Measurements from ENCODE around the gene LRRC4C.

LRRC4C gene

DNA sequence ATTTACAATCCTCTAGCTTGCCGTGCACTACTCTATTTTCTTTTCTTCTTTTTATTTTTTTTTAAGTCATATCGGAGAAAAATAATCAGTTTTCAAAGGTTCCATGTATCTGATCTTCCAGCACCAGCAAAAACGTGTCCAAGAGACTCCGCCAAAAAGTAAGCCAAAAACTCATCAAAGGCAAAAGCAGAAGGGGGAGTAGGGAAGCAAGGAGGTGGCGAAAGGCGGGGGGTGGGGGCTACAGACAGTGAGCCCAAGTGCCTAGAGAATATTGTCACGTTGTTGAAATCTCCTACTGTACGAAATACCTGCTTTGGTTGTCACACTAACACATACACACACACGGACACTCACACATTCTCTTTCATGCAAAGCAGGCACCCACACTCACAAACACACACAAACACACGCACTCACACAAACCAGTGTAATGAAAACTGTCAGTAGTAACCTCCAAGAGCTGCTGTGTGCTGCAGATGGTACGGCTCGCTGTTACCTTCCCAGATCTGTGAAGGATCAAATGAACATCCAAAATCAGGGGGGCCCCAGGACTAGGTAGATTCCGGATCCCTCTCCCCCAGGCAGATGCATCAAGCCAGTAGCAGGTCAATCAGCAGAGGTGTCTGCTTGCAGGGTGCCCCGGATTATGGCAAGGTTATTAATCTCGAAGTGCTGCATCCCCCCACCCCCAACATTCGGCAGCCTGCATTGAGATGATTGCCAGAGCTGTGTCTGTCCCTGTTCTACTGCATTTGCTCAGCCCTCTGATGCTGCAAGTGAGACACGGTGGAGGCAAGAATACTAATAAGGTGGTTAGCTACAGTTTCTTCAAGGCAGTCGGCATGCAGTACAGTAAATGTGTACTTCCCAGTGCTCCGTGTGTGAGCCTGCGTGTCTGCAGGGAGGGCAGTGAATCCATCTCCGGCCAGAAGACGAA is at the start of gene LRRC4C:
TSS of gene LRRC4C (minus strand) at position 188 of the 937 bp plus-strand sequence.
- no peak for DNase-seq

DNA sequence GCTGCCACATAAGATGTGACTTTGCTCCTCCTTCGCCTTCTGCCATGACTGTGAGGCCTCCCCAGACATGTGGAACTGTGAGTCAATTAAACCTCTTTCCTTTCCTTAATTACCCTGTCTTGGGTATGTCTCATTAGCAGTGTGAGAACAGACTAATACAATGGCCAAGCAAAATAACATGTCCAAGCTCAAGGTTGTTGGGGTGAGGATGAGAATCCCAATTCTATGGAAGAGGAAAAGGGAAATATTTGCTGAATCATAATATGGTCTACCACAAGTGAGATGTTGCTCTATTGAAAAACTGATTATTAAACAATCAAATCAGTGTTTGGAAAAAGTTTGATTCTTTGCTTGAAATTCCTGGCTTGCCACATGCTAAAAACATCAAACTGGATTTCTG is 48.7 kb upstream of the LRRC4C start:
- DNase-seq: no peak

DNA sequence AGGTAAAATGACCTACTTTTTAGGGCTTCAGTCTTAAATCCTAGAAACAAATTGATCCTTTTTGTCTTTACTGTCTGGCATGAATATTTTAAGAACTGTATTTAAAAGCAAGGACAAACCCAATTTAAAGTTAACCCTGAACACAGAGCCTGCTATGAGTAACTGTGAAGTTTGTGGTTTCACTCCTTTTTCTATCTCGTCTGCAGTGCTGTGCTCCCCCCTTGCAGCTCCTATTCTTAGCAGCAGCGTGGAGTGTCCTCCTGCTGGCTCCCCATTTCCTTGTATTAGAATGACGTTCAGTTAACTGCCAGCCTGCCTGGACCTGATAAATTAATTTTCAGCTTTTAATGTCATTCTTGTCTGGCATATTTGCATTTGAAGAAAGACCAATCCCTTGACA is 40.0 kb upstream of the LRRC4C start:
- DNase-seq: no peak

DNA sequence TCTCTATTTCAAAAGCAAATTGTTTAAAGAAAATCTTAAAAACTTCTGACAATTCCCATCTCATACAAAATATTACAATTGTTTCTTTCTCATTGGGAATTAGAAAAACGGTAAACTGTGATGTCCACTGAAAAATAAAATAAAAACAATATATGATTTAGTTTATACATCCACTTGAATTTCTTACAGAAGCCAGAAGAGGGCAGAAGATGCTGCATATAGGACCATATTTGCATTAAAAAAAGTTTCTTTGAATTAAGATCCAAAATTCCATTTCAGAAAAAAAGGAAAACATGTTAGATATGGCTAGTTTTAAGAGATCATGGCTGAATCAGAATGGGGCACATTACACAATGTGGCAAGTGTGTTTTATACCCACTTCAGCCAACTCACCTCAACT is 39.3 kb upstream of the LRRC4C start:
- no peak for DNase-seq

- DNase-seq: no peak
Measured at GRCh38 chr11:41497974-41498373, 38.5 kb upstream of the LRRC4C start.

GRCh38 chr11:41494716-41495115 is 35.3 kb upstream of the LRRC4C start:
- no peak for DNase-seq

GRCh38 chr11:41486424-41486823 is 27.0 kb upstream of the LRRC4C start:
- no peak for DNase-seq

DNA sequence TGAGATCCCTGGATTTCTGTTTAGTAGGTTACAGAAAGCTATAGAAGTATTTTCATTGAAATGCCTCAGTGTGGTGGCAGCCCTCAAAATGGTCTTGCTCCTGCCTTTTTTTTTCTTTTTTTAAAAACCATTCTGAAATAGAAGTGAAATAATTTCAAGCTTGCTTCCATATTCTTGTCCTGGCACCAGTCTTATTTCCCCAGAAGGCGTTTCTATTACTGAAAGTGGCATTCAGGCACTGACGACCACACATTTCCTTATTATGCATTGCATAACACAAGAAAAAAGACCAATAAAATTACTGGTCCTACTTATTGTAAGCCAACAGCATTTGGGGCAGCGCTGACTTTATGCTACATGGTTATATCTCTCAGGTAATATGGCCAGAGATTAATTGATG is 24.5 kb upstream of the LRRC4C start:
- no peak for DNase-seq

GRCh38 chr11:41479179-41479578 is 19.7 kb upstream of the LRRC4C start:
- no peak for DNase-seq

DNA sequence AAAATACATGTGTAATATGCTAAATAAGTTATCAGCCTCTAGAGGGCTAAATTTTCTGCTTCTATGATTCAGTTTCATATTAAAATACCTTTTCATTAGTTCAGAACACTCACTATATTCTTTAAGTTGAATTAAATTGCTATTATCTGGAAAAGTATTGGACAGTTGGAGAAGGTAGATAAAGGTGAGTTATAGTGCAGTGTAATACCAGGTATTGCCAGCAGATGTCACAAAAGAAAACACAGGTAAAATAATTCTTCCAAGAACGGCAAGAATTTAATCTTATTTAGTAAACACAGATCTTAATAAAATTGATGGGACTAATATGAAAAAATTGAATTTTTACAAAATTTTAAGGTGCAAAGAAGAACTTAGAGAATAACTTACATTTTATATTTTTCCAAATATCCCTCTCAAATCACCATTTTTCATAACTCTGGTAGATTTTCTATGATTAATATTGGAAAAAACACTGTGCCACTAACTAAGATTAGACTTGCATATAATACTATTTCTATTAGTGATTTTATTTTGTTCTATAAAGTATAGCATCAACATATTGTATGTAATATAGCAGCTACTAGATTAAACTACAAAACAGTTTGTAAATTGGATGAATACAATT is 1.7 kb upstream of the LRRC4C start:
- DNase-seq: no peak

- no peak for DNase-seq
Measured at GRCh38 chr11:41458641-41459040, 811 bp downstream of the LRRC4C start.

DNA sequence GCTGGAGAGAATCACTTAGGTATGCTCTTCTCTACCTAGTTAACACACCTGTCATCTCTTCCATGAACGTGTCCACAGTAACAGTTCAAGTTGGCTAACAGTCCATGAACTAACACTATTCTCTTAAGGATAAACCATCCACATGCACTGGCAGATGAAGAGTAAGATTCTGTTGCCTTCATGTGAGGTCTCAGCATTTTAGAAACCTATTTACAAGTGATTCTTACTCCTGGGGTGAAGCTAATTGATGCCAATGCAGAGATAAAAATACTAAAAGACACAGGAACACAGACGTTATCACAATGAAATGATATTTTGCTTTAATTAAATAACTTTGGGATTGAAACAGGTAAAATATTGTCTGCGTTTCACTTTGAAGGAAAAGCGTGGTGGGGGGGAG is 1.3 kb downstream of the LRRC4C start:
- no peak for DNase-seq

GRCh38 chr11:41457216-41458014 is 2.0 kb downstream of the LRRC4C start:
- no peak for DNase-seq

DNA sequence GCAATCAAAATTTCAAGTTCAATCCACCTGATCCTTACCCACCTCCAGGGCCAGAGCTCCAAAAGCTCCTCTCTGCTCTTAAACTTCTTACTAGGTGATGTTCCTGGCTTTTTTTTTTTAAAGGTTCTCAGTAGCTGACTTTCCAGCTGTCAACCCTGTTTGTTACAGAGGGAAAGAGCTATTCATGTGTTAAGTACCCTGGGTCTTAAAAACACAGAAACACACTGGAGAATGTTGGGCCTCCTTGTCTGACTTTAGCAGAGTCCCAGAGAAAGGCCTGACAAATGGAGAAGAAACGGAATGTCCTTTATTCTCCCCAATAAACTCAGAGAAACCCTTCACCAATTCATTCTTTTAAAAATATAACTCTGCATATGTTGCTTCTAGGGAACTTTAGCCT is 3.2 kb downstream of the LRRC4C start:
- DNase-seq: no peak

- DNase-seq: no peak
Measured at GRCh38 chr11:41451011-41451410, 8.4 kb downstream of the LRRC4C start.

- no peak for DNase-seq
Measured at GRCh38 chr11:41449483-41450050, 9.9 kb downstream of the LRRC4C start.

- no peak for DNase-seq
Measured at GRCh38 chr11:41446566-41446965, 12.9 kb downstream of the LRRC4C start.

DNA sequence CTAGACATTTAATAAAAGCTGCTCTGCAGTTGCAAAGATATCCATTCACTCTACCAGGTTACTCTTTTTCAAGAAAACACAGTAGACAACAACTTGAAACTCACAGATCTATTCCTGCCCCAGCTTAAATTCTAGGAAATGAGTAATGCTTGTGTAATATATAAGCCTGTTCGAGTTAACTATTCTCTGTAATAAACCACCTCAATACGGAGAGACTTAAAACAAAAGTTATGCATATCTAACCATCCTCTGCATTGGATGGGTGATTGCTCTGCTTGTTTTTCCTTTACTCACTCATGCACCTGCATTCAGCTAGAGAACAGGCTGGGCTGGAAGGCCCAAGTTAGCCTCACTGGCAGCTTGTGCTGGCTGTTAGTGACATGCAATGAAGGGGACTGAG is 13.3 kb downstream of the LRRC4C start:
- DNase-seq: no peak

DNA sequence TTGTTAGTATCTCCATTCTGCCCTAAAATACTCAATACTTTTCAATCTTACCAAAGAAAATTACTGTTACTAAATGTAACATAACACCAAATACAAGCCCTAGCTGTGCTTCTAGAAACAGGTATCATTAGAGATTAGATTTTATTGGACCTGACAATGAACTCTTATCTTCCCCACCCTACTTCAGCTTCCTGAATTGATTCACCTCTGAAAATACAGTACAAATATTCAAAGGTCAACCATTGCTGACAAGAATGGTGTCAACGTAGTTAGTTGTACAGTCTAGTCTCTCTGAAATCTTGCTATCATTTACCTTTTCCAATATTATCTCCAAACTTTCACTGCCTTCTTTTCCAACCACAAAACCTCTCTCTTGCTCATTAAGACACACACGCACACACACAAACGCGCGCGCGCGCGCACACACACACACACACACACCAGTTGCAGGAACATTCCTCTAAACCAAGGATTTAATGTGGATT is 22.4 kb downstream of the LRRC4C start:
- DNase-seq: no peak

DNA sequence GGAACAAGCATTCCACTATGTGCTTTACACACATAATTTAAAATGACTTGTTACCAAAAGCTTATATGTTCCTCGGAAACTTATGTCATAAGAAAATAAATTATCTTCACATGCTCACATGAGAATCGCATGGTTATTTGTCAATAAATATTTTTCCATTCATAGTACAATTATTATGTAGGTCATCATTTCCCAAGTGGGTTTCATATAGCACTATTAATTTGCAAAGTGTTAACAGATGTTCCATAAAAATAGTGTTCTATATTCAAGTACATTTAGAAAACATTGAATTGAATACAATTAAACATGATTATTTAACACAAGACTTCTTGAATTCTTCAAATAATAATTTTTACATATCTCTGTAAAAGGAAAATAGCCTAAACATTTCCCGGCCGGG is 23.9 kb downstream of the LRRC4C start:
- DNase-seq: no peak

GRCh38 chr11:41431784-41432183 is 27.7 kb downstream of the LRRC4C start:
- DNase-seq: no peak

GRCh38 chr11:41419901-41420300 is 39.6 kb downstream of the LRRC4C start:
- no peak for DNase-seq

All from cerebellar nuclear complex (tissue), 1 donor.